Central memory CD4-positive, alpha-beta T cell (primary cell): ENCODE results near the gene SIK2.

ENCODE experiments used
- DNase-seq: peaks from one replicate; pipeline ENCODE4 v3.0.0; 2022

Gene SIK2

GRCh38 chr11:111582163-111582562 is 20.1 kb upstream of the SIK2 start:
- DNase-seq = no peak

GRCh38 chr11:111582881-111583280 is 19.4 kb upstream of the SIK2 start:
- no peak for DNase-seq

- DNase-seq = no peak
Observed at GRCh38 chr11:111585371-111585770, 16.9 kb upstream of the SIK2 start.

DNA sequence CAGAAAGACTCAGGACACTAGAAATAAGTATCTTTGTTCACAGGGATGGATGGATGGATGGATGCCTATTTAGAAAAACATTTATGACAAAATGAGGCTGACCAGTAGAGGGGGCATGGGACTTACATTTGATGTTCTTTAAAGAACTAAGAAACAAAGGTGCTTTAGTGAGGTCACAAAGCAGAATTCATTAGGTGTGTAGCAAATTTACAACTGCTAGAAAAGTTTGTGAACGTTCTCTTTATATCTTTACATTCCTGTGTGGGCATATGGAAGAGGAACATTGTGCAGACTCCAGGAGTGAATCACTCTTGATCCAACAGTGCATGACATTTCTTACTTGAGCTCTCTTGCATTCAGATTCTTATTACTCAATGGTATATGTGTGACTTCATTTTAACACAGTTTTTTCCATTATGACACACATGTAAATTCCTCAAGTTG is 15.8 kb upstream of the SIK2 start:
- peak; percentile 51 for DNase-seq

DNA sequence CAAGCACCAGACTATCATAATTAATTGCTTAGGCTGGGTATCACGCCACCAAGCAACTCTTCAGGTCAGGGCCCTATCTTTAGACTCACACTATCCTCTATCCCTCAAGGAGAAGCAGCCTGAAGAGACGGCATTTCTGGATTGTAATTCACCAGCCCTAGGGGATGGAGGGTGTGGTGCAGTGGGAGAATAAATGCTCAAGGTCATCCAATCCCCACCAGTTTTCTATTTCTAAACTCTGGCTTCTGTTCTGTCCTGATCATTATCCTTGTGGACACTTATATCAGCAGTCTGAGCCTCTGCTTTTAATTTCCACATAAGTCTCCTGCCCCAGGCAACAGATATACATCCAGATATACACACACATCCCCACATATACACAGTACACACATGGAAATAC is 13.1 kb upstream of the SIK2 start:
- DNase-seq = no peak

- no peak for DNase-seq
Observed at GRCh38 chr11:111589886-111590499, 12.3 kb upstream of the SIK2 start.

DNA sequence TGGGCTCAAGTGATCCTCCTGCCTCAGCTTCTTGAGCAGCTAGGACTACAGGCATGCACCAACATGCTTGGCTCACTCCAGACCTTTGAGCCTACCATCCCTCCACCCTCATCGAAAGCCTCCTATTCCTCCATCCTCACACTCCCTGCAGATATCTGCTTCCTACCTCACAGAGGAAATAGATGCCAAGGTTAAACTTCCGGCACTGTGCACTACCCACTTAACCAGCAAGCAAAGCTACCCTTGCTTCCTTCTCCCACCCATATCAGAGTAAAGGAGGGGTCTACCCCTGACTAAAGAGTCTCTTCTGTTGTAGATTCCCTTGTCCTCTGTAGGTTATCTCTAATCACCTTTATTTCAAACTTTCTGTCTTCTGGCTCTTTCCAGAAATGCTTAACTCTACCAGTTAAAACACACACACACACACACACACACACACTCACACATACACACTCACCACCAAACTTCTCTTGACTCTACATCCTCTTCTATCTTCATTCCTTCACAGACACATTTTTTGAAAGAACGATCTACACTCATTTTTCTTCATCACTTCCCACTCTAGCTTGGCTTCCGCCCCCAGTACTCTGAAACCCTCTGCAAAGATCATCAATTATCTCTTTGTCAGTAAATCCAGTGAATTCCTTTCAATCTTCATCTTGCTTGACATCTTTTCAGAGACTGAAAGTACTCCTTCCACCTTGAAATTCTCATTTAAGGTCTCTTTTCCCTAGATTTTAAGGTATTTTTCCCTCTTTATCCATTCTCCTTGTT is 10.9 kb upstream of the SIK2 start:
- DNase-seq = no peak

- DNase-seq = no peak
Observed at GRCh38 chr11:111592491-111592890, 9.8 kb upstream of the SIK2 start.

DNA sequence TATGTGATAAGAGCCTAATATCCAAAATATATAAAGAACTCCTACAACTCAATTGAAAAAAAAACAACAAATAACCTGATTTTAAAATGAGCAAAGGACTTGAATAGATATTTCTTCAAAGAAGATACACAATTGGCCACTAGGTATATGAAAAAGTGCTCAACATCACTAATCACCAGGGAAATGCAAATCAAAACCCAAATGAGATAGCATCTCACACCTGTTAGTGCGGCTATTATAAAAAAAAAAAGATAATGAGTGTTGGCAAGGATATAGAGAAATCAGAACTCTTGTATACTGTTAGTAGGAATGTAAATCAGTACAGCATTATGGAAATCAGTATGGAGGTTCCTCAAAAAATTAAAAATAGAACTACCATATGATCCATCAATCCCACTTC is 5.9 kb upstream of the SIK2 start:
- DNase-seq = no peak

DNA sequence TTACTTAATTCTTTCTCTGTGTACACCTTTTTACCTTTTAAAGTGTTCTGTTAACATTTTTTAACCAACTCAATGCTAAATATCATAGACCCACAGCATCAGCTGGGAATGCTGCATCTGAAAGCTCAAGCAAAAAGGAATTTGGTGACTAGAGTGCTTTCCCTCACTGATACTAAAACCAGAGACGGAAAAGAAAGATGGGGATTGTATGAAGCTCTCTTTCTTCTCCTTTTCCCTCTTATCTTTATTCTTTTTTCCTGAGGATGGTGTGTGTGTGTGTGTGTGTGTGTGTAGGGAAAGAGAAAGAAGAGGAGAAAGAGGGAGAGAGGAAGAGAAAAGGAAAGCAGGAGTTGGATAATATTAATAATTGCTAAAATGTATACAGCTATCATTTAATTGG is 4.1 kb upstream of the SIK2 start:
- DNase-seq = no peak

DNA sequence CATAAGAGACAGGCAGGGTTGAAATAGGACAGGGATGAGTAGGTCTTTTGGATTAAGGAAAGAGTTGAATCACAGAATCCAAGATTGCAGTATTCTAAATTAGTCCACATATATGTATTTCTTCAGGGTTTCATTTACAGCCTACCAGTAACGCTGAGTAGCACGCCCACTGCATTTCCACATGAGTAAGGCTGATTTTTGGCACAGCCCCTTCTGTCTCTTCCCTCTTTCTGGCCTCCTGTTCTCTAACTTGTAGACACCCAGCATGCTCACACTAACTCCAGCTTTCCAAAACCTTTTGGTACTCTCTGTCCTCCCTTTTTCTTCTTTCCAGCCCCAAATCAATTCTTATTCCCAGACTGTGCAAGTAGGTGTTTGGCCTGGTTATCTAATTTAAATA is 3.7 kb upstream of the SIK2 start:
- DNase-seq = no peak

DNA sequence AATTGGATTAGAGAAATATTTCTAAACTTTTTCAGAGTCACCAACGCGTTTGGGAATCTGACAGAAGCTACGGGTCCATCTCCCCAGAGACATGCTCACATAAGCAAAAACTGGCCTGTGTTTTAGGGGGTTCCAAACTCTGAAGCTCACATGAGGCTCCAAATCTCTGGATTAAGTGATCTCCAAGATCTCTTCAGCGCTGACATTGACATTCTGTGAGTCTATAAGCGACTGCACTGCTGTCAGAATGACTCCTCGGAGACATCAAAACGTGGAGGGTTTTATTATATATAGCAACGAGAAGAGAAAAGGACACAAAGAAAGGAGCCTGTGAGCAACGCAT is 642 bp upstream of the SIK2 start:
- no peak for DNase-seq

DNA sequence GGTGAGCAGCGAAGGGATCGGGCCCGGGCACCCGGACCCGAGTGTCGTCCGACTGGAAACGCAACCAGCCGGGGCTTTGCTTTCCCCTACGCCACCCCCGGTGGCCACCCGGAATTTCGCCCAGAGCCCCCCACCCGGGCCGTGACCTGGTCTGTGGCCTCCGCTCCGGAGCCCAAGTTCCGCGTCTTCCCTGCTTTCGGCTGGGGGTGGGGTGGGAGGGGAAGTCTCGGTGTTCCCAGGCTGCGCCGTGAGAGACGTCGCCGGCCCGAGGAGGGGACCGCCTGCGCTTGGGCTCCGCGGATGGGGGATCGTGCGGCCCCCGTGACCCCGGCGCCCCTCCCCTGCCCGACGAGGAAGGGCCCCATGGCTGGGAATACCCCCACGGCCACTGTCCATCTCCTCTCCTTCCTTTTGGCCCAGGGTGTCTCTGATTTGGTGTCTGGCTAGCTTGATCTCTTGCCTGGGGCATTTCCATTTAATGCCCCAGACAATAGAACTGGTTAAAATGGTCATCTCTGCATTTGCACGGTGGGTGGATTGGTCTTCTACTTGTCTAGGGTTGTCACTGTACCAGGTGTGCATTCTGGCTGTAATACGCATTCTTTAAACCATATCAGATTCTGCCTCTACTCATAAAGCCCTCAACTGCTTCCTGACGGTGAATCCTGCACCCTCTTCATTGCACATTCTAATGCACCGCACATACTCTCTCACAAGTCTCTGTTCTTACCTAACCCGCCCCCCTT is 789 bp downstream of the SIK2 start:
- DNase-seq = peak; percentile 35

- DNase-seq = no peak
Observed at GRCh38 chr11:111603611-111604130, 1.4 kb downstream of the SIK2 start.

DNA sequence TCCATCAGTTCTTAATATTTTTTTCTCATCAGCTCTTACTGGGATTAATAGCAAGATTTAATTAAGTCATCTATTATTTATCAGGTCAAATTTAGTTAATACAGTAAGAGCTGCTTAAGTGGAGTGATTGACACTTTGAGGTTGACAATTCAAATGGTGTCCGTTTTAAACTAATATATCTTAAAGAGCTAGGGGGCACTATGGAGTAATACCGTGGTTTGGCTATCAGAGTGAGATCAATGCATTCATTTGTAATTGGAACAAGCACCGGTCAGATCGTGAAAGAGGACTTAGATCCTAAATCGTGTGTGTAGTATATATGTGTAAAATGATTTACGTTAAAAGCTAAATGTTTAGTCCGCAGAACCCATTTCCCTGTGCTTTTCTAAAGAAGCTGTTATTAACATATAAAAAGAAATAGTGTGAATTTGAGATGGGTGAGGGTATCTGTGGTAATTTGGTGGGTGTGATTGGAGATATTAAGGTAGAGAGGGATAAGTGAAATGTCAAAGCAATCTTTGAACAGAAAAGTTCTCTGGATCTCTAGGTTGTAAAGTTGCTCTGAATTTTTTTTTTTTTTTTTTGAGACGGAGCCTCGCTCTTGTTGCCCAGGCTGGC is 2.3 kb downstream of the SIK2 start:
- DNase-seq = peak; percentile 47

DNA sequence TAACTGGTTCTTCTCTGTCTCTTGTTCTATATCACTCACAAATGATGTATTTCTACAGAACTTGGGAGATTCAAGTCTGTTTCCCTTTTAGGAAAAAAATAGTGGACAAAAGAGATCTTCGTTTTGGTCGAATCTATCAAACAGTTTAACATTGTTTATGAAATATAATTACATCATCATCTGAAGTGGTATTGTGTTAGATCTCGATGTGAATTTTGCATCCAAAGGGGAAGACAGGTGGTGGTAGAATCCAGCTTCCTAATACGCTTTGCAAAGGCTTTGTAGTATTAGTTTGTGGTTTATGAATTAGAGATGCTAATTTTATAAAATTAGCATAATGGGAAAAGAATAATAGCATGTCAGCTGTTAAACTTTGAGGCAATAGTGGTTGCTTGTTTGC is 3.4 kb downstream of the SIK2 start:
- DNase-seq = no peak

GRCh38 chr11:111606986-111607385 is 4.7 kb downstream of the SIK2 start:
- no peak for DNase-seq

DNA sequence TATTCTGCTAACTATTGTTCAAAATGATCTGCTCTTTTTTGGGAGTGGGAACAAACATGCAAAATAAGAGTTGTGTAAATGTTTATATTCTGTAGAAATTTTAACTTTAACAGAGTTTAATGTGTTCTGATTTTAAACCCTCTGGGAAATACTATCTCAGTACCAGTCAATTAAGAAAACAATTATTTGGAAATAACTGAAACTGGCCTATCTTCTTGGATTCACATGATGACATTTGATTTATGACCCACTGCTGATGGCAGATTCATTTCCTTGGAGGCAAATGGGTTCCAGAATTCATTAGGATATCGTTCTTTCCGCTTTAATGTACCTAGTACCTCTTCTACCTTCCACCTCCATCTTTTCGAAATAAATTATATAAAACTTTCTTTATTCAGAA is 5.5 kb downstream of the SIK2 start:
- DNase-seq = no peak

- no peak for DNase-seq
Observed at GRCh38 chr11:111612224-111612623, 10.0 kb downstream of the SIK2 start.

DNA sequence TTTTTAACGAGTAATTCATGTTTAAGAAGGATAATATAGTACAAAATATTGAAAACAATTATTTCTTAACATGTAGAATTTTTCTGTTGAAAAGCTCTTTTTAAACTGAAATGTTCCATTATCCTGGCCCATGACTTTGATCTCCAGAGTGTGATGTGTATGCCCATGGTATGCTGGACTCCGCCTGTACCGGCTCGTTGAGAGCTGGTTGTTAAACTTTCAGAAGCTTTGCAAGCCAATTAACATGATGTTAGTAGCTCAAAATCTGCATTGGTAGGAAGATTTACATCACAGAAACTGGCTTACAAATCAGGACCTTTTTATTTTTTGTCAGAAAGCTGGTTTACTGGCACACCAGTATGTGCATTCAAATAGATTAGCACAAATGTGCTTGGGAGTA is 15.0 kb downstream of the SIK2 start:
- DNase-seq = no peak

GRCh38 chr11:111620518-111620917 is 18.3 kb downstream of the SIK2 start:
- no peak for DNase-seq

DNA sequence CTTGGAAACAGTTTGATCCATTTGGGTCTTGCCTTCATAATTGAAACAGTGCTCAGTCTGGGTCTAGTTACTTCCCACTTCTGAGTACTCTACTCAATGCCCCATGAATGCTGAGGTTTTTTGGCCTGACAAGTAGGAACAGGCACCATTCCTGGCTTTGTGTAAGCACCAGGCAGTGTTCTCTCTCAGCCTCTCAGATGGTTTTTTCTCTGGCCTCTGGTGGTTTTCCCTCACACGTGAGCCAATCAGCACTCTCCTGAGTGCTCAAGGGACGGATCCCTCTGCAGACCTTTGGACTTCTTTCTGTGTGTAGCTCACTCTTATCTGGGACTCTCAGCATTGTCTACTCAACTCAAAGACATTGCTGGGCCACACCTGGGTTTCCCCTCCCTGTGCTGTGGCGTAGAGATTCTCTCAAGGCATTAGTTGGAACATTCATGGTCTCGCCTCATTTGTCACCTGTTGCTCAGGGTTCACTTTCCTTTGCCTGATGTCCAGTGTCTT is 21.3 kb downstream of the SIK2 start:
- no peak for DNase-seq

DNA sequence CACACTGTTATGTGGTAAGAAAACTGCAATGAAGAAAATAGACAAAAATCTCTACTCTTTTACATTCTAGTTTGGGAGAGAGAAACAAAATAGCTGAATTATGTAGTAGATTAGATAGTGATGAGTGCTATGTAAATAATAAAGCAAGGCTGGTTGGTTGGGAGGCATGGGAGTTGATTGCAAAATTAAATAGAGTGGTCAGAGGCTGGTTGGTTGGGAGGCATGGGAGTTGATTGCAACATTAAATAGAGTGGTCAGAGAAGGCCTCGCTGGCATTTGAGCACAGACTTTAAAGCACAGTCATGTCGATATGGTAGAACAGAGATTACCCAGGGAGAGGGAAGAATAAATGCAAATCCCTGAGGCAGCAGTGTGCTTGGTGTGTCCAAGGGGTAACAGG is 22.4 kb downstream of the SIK2 start:
- no peak for DNase-seq
